K562 (cell line): ENCODE results near the gene RIMBP3C. TPM values are rescaled to one million over a fixed set of nuclear protein-coding genes. Genes with fewer than 3 reads are reported as not detected.

Source experiments
- ADNP ChIP-seq: fragments of 200-800 bp; sonication (Bioruptor generic); IDR thresholded peaks from 2 replicates; pipeline ENCODE4 v1.6.1; 2016; ENCODE audit warnings: missing genetic modification characterization, missing compliant biosample characterization
- BRD4 ChIP-seq: fragments of 200-600 bp; sonication (generic); IDR thresholded peaks from 2 replicates; pipeline ENCODE4 v1.6.1; 2017; ENCODE audit warnings: inconsistent platforms
- GATAD2A ChIP-seq: fragments of 450-650 bp; IDR thresholded peaks from 2 replicates; pipeline ENCODE4 v1.6.1; 2017
- HLTF ChIP-seq: fragments of 450-650 bp; IDR thresholded peaks from 2 replicates; pipeline ENCODE4 v1.6.1; 2016
- KLF10 ChIP-seq: fragments of 250-450 bp; sonication (Bioruptor Pico); IDR thresholded peaks from 2 replicates; pipeline ENCODE4 v1.6.1; 2021; ENCODE audit warnings: matching md5 sums
- NR2C1 ChIP-seq, 2 experiments: fragments of 450-650 bp; IDR thresholded peaks; 2 replicates each; pipeline ENCODE4 v1.6.1; 2017; ENCODE audit warnings: mild to moderate bottlenecking in 2 of 2, antibody characterized with exemption in 1 of 2, inconsistent platforms in 1 of 2, missing compliant biosample characterization in 1 of 2, missing genetic modification characterization in 1 of 2
- NR3C1 ChIP-seq: sonication (generic); formaldehyde crosslinking; IDR thresholded peaks from 2 replicates; pipeline ENCODE4 v1.8.1; 2022; ENCODE audit warnings: missing genetic modification reagents
- OTX1 ChIP-seq: fragments of 450-650 bp; formaldehyde crosslinking; IDR thresholded peaks from 2 replicates; pipeline ENCODE4 v1.4.0; 2022; ENCODE audit warnings: mild to moderate bottlenecking
- RCOR1 ChIP-seq, 2 experiments: IDR thresholded peaks; 2 replicates each; pipeline ENCODE4 v1.6.1; 2012; ENCODE audit warnings: low read depth in 2 of 2, low read length in 2 of 2, borderline replicate concordance in 1 of 2, improper control_type of control experiment in 1 of 2
- RERE ChIP-seq: sonication (generic); formaldehyde crosslinking; IDR thresholded peaks from 2 replicates; pipeline ENCODE4 v1.8.0; 2023; ENCODE audit warnings: missing genetic modification reagents, mild to moderate bottlenecking, borderline replicate concordance
- SAFB2 ChIP-seq: fragments of 200-400 bp; formaldehyde crosslinking; IDR thresholded peaks from 2 replicates; pipeline ENCODE4 v1.6.1; 2018; ENCODE audit warnings: borderline replicate concordance, low read length, low read depth, moderate library complexity; ENCODE audit not compliant: severe bottlenecking
- SAP30 ChIP-seq: fragments of 200-600 bp; sonication (generic); IDR thresholded peaks from 2 replicates; pipeline ENCODE4 v1.6.1; 2012; ENCODE audit warnings: borderline replicate concordance, low read depth, mild to moderate bottlenecking, moderate library complexity, low read length, control low read depth, inconsistent platforms; ENCODE audit not compliant: insufficient read depth, poor library complexity, severe bottlenecking
- SETDB1 ChIP-seq: IDR thresholded peaks from one replicate; pipeline ENCODE4 v1.6.1; 2012; ENCODE audit warnings: low read length, control low read depth, inconsistent platforms
- SRSF7 ChIP-seq: fragments of 200-400 bp; formaldehyde crosslinking; optimal IDR thresholded peaks from 2 replicates; pipeline ENCODE3; 2017; ENCODE audit warnings: mild to moderate bottlenecking, low read depth, low read length
- TCF7 ChIP-seq: sonication (generic); IDR thresholded peaks from 2 replicates; pipeline ENCODE4 v1.6.1; 2016; ENCODE audit warnings: antibody characterized with exemption, borderline replicate concordance
- ZMIZ1 ChIP-seq, 2 experiments: fragments of 150-350 bp in 1 of 2; IDR thresholded peaks; 2 replicates each; pipeline ENCODE4 v1.6.1; 2012 to 2016; ENCODE audit warnings: low read depth in 2 of 2, low read length in 2 of 2, mild to moderate bottlenecking in 1 of 2, moderate library complexity in 1 of 2
- ZNF175 ChIP-seq: fragments of 200-800 bp; sonication (Bioruptor generic); IDR thresholded peaks from 2 replicates; pipeline ENCODE4 v1.6.1; 2016; ENCODE audit warnings: low read depth, mild to moderate bottlenecking, missing genetic modification characterization, missing compliant biosample characterization
- ZNF197 ChIP-seq: fragments of 200-800 bp; sonication (Bioruptor generic); IDR thresholded peaks from 2 replicates; pipeline ENCODE4 v1.6.1; 2016; ENCODE audit warnings: low read depth, missing genetic modification characterization, missing compliant biosample characterization
- ZSCAN32 ChIP-seq: fragments of 450-650 bp; formaldehyde crosslinking; IDR thresholded peaks from 2 replicates; pipeline ENCODE4 v1.4.0; 2020; ENCODE audit warnings: mild to moderate bottlenecking, moderate library complexity
- polyA plus RNA-seq, 8 experiments: library from polyadenylated mRNA; depleted of rRNA in 4 of 8; stranded (reverse) in 5 of 8; unstranded in 3 of 8; fragments of >200 nt; fragmentation: Nextera tagmentation in 2 of 8; fragmentation: Illumina TruSeq in 1 of 8; extraction: Ambion mirVana in 2 of 8; extraction: Trizol in 1 of 8; gene quantifications; 2 replicates each; pipeline versions ENCODE4 v1.2.1 to v1.2.3, GENCODE V29; 2011 to 2014; ENCODE audit warnings: inconsistent platforms in 1 of 8, missing spikeins in 1 of 8
- total RNA-seq, 7 experiments: library from RNA; depleted of rRNA in 6 of 7; stranded (reverse); fragments of >200 nt in 6 of 7; fragmentation: Illumina TruSeq in 2 of 7; extraction: Trizol in 2 of 7; gene quantifications; 2 replicates each; pipeline versions ENCODE4 v1.2.1 to v1.2.3, GENCODE V29; 2011 to 2021; ENCODE audit warnings: low replicate concordance in 1 of 7

RIMBP3C gene
- total and polyA plus RNA-seq, 9 of the 15 experiments (the other 6 are each of a cell fraction or from before 2014, with no cell fraction given) = 0.09 to 0.98 (median 0.17) TPM; not detected in 2

GRCh38 chr22:21582801-21583740 is 31.8 kb upstream of the RIMBP3C start (continued):
- no peak for TF ChIP-seq RERE (CRISPR knock-in tag)
- TF ChIP-seq BRD4 = no peak
- TF ChIP-seq ZNF197 (CRISPR knock-in tag) = no peak
- no peak for TF ChIP-seq ZNF175 (CRISPR knock-in tag)
- TF ChIP-seq SETDB1 = no peak
- peak; percentile 82 for TF ChIP-seq ZSCAN32 (CRISPR knock-in tag)
- no peak for TF ChIP-seq NR2C1 (IDR thresholded peaks at IDR 0.05)
- no peak for TF ChIP-seq NR2C1 (tag; IDR thresholded peaks at IDR 0.05)
- no peak for TF ChIP-seq SAFB2
- no peak for TF ChIP-seq ADNP (tag)
- TF ChIP-seq GATAD2A = no peak
- no peak for TF ChIP-seq KLF10 (CRISPR knock-in tag)
- no peak for TF ChIP-seq ZMIZ1 (IDR thresholded peaks at IDR 0.05; ENCODE audit: low read depth in 2 of 2, low read length in 2 of 2)
- TF ChIP-seq SAP30 = peak; percentile 2
- TF ChIP-seq SRSF7 = no peak
- no peak for TF ChIP-seq HLTF
- TF ChIP-seq OTX1 = 0 out of 2 replicates have a peak, but pooled peaks have one; percentile 60
- TF ChIP-seq RCOR1 (IDR thresholded peaks at IDR 0.05; ENCODE audit: borderline replicate concordance in 1 of 2, low read depth in 2 of 2, low read length in 2 of 2) = no peak
- TF ChIP-seq TCF7 = no peak
- no peak for TF ChIP-seq NR3C1 (CRISPR knock-in tag)
